Measurements from ENCODE around the gene SLC39A11.

GRCh38 chr17:72829883-72830282 is 262.6 kb downstream of the SLC39A11 start:
- TF ChIP-seq REST (IDR thresholded peaks at IDR 0.05; ENCODE audit: low read depth) (no peak), CTCF (IDR thresholded peaks at IDR 0.05 in 2 of 3, conservative IDR thresholded peaks at IDR 0.05 in 1 of 3; ENCODE audit: borderline replicate concordance in 1 of 3, insufficient read depth in 1 of 3, low read depth in 2 of 3, low read length in 2 of 3) (no peak; a peak in 1 of 6 replicates), POLR2A (IDR thresholded peaks at IDR 0.05; ENCODE audit: borderline replicate concordance, extremely low read depth, insufficient read depth, insufficient read length) (no peak), RAD21 (IDR thresholded peaks at IDR 0.05; ENCODE audit: low read depth) (no peak), MAX (IDR thresholded peaks at IDR 0.05) (no peak), SP1 (IDR thresholded peaks at IDR 0.05; ENCODE audit: low read depth) (no peak), ELF1 (IDR thresholded peaks at IDR 0.05; ENCODE audit: borderline replicate concordance, low read depth) (no peak), SIN3A (IDR thresholded peaks at IDR 0.05; ENCODE audit: low read depth) (no peak), YY1 (IDR thresholded peaks at IDR 0.05; ENCODE audit: extremely low read depth, insufficient replicate concordance, low read depth, low read length) (no peak), ATF3 (IDR thresholded peaks at IDR 0.05) (no peak), EZH2 (IDR thresholded peaks at IDR 0.05) (no peak), CBX3 (IDR thresholded peaks at IDR 0.05; ENCODE audit: low read depth) (no peak), ZNF274 (IDR thresholded peaks at IDR 0.05; ENCODE audit: low read depth, low read length) (no peak), CEBPB (IDR thresholded peaks at IDR 0.05; ENCODE audit: low read depth) (no peak)
